ENCODE measurements around the gene DPY19L1. TPM values are rescaled to one million over a fixed set of nuclear protein-coding genes. Genes with fewer than 3 reads are reported as not detected.
"Not testable (repeated sequence)": the region's sequence is repeated elsewhere in the genome, so short reads cannot be mapped to it uniquely, and the experiment has no call there.

Gene DPY19L1
- polyA plus RNA-seq, 1 experiment: 40.5 TPM

DNA sequence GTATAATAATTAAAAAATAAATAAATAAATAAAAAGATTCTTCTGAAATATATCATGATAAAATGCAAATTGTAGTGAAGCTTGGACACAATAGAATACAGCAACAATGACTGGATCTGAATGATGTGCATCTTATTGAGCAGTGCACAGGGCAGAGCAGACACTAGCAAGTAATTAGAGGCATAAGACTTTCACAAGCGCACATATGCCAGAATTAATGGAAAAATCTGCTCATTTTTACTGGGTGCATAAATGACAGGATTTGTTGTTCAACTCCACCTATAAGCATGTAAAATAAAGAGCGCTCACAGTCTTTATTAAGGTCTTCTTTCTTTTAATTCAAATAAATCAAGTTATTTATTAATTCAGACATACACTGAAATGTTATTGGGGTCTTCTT lies 125.0 kb downstream of the DPY19L1 start:
- no peak for DNase-seq (ENCODE audit: low read depth, low spot score)
- TF ChIP-seq CTCF (IDR thresholded peaks at IDR 0.05; ENCODE audit: low read depth, low read length): no peak
- POLR2A ChIA-PET: no interaction called here
- no peak overlapping the region for H3K27ac ChIP-seq (ENCODE audit: low read depth, low read length)
- H3K9me3 ChIP-seq (ENCODE audit: control insufficient read depth, insufficient read depth, low read length): no peaks in the 10 kb centered on the region
- H3K27me3 ChIP-seq (ENCODE audit: control insufficient read depth, insufficient read depth, low read length): no peaks in the 10 kb centered on the region
- CTCF ChIA-PET: no interaction called here
- no peak overlapping the region for H3K4me3 ChIP-seq (ENCODE audit: low read depth, low read length)

DNA sequence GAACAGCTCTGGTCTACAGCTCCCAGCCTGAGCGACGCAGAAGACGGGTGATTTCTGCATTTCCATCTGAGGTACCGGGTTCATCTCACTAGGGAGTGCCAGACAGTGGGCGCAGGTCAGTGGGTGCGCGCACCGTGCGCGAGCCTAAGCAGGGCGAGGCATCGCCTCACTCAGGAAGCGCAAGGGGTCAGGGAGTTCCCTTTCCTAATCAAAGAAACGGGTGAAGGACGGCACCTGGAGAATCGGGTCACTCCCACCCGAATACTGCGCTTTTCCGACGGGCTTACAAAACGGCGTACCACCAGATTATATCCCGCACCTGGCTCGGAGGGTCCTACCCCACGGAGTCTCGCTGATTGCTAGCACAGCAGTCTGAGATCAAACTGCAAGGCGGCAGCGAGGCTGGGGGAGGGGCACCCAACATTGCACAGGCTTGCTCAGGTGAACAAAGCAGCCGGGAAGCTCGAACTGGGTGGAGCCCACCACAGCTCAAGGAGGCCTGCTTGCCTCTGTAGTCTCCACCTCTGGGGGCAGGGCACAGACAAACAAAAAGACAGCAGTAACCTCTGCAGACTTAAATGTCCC lies 130.9 kb downstream of the DPY19L1 start:
- H3K4me3 ChIP-seq (ENCODE audit: low read depth, low read length); CTCF ChIA-PET; H3K27ac ChIP-seq (ENCODE audit: low read depth, low read length); H3K27me3 ChIP-seq (ENCODE audit: control insufficient read depth, insufficient read depth, low read length); DNase-seq (ENCODE audit: low read depth, low spot score); H3K9me3 ChIP-seq (ENCODE audit: control insufficient read depth, insufficient read depth, low read length); POLR2A ChIA-PET: not testable (repeated sequence)

DNA sequence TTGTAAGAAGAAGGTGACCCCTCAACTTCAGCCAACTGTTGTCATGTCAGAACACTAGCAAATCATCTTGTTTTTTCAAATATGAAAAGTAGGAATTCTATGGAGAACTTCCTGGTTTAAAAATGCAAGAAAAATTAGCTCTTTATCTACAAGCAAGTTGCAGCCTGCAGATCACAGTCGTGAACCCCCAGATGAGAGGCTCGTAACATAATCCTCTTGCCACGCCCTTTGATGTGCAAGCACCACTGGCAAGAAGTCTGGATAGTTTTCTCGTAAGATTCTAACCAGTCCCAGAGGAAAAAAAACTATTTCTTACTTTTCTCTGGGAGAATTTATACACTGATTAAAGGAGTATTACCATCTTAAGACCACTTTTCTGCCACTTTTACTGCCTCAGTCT lies 132.3 kb downstream of the DPY19L1 start:
- no peak for DNase-seq (ENCODE audit: low read depth, low spot score)
- H3K9me3 ChIP-seq (ENCODE audit: control insufficient read depth, insufficient read depth, low read length): no peaks in the 10 kb centered on the region
- CTCF ChIA-PET: no interaction called here
- H3K27me3 ChIP-seq (ENCODE audit: control insufficient read depth, insufficient read depth, low read length): peaks cover 3% of the 10 kb centered on the region
- H3K4me3 ChIP-seq (ENCODE audit: low read depth, low read length): no peak overlapping the region
- TF ChIP-seq CTCF (IDR thresholded peaks at IDR 0.05; ENCODE audit: low read depth, low read length): no peak
- POLR2A ChIA-PET: no interaction called here
- H3K27ac ChIP-seq (ENCODE audit: low read depth, low read length): no peak overlapping the region

DNA sequence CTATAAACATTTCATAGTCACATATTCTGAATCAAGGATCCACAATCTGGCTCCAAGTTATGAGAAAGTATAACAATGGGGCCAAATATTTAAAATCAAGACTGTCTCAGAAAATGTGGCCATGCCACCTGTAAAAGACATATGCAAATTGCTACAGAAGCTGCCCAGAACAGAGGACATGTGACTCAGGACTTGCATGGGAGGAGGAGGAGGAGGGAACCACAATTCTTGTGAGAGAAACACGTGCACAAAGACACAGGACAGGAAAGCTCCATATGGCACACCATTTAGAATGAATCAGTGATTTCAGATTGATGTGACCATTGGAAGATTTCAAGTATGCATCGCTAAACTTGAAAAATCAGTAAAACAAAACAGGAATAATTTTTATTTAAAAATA lies 133.4 kb downstream of the DPY19L1 start:
- DNase-seq (ENCODE audit: low read depth, low spot score); POLR2A ChIA-PET; H3K9me3 ChIP-seq (ENCODE audit: control insufficient read depth, insufficient read depth, low read length); H3K4me3 ChIP-seq (ENCODE audit: low read depth, low read length); H3K27ac ChIP-seq (ENCODE audit: low read depth, low read length); CTCF ChIA-PET; H3K27me3 ChIP-seq (ENCODE audit: control insufficient read depth, insufficient read depth, low read length): not testable (repeated sequence)

DNA sequence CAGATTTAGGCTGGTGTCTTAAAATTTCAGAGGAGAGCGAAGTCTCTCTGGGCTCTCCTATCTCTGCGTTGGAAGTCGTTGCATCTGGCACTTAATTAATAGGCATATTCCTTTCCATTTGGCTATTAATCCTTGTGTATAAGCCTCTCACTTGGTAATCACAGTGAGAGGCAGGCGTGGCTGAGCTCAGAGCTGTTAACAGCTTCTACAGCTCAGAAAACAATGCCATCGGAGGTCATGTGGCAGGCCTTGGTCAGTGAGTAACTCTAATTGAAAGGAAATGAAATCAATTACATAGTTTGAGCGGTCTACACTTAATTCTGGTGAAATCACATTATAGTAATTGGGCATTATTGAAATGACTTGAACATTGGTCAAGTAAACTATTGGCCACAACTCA lies 135.1 kb downstream of the DPY19L1 start:
- CTCF ChIA-PET: no interaction called here
- POLR2A ChIA-PET: no interaction called here

More for the DNA sequence above, 135.1 kb downstream of the DPY19L1 start:
- no peak for DNase-seq (ENCODE audit: low read depth, low spot score)
- TF ChIP-seq CTCF (IDR thresholded peaks at IDR 0.05; ENCODE audit: low read depth, low read length): no peak
- H3K27ac ChIP-seq (ENCODE audit: low read depth, low read length): no peak overlapping the region
- peaks cover 3% of the 10 kb centered on the region for H3K27me3 ChIP-seq (ENCODE audit: control insufficient read depth, insufficient read depth, low read length)
- H3K9me3 ChIP-seq (ENCODE audit: control insufficient read depth, insufficient read depth, low read length): no peaks in the 10 kb centered on the region
- no peak overlapping the region for H3K4me3 ChIP-seq (ENCODE audit: low read depth, low read length)
